ENCODE data around the gene ALG9.

ALG9 gene

DNA sequence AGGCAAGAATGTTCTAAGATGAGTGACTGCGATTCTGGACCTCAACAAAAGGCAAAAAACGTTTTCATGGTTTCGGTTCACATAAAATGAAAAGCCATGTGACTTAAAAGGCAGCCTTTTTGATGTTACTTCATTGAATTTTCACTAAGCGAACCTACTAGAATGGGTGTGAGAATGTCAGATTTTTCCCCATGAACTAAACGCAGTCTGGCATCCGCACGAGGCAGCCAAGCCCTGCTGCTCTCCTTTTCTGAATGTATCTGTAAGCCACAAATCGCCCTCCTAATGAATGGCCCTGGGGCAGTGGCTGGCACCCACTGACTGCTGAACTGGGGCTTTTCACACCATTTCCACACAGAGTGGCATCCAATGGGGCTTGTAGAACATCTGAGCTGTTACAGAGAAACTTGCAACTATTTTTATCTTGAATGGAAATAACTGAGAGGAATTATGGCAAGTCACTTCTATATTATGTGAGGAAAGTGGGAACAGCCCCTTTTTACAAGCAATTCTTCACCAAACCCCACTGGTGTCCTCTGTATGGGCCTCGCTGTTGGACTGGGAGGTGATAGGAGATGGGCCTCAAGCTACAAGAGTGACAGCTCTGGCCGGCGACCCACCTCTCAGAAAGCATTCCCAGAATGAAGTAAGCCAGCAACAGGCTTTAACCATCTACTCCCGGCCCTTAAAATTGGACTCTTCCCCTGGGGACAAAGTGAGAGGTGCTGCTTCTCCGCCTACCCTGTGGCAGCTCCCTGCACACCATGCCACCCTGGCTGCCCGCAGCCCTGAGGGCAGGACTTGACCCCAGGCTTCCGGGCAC is 134.5 kb downstream of the ALG9 start:
- Histone ChIP-seq H3K4me3 (ENCODE audit: insufficient read depth, low read depth, low read length) (no peak overlapping the region), H3K36me3 (ENCODE audit: control insufficient read depth, insufficient read depth, low read length) (no peaks in the 10 kb centered on the region), H3K27me3 (ENCODE audit: control insufficient read depth, insufficient read depth, low read length, poor library complexity, severe bottlenecking) (no peaks in the 10 kb centered on the region), H3K9me3 (ENCODE audit: control insufficient read depth, low read length) (no peaks in the 10 kb centered on the region), H3K27ac (ENCODE audit: insufficient read depth, low read depth, low read length, poor library complexity, severe bottlenecking) (no peak overlapping the region), H3K4me1 (ENCODE audit: control insufficient read depth, insufficient read depth, low read length) (peaks cover 24% of the 10 kb centered on the region)
- 95 to 97% methylated on average over 15 of the region's 15 CpGs for WGBS, 2 experiments

All from ectodermal cell (in vitro differentiated cells).